ENCODE data around the gene ANKRD34B. TPM values are rescaled to one million over a fixed set of nuclear protein-coding genes. Genes with fewer than 3 reads are reported as not detected.

The ANKRD34B gene
- total RNA-seq, 4 donors from 2014 or later, result not detected

DNA sequence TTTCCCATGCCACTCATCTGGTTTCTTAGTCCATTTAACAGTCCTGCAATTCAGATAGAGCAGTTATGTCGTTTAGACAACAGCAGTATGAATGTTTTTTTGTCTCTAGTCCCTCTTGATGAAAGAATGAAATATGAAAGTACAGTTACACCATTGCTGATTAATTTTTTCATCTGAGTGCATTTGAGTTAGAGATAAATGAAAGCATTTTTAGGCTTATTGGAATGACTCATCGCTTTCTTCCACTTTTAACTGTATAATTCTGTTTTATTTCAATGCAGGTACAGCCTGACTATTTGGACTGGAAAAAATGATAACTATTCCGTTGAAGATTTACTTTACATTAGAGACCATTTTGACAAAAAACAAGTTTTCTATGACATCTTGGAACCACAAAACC lies 28.7 kb downstream of the ANKRD34B start:
- TF ChIP-seq, protein P1, sequence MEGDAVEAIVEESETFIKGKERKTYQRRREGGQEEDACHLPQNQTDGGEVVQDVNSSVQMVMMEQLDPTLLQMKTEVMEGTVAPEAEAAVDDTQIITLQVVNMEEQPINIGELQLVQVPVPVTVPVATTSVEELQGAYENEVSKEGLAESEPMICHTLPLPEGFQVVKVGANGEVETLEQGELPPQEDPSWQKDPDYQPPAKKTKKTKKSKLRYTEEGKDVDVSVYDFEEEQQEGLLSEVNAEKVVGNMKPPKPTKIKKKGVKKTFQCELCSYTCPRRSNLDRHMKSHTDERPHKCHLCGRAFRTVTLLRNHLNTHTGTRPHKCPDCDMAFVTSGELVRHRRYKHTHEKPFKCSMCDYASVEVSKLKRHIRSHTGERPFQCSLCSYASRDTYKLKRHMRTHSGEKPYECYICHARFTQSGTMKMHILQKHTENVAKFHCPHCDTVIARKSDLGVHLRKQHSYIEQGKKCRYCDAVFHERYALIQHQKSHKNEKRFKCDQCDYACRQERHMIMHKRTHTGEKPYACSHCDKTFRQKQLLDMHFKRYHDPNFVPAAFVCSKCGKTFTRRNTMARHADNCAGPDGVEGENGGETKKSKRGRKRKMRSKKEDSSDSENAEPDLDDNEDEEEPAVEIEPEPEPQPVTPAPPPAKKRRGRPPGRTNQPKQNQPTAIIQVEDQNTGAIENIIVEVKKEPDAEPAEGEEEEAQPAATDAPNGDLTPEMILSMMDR (IDR thresholded peaks at IDR 0.05; ENCODE audit: low read depth), result no peak

DNA sequence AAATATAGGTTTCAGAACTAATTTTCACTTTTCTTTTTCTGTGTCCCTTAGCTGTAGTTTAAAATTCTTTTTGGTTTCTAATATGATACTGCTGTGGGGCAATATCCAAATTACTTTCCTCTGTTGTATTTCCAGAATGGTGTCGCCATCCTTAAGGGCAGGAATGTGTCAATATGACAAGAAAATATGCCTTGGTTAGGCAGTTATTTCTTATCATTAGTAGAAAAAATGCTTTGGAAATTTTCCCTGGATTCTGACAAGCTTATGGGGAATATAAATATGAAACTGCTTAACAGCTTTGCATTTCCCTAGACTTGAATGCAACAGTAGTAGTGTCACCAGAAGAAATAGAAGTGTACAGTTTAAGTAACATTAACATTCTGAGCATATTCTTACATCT lies 29.4 kb downstream of the ANKRD34B start:
- TF ChIP-seq, protein P1 (IDR thresholded peaks at IDR 0.05; ENCODE audit: low read depth), result no peak

DNA sequence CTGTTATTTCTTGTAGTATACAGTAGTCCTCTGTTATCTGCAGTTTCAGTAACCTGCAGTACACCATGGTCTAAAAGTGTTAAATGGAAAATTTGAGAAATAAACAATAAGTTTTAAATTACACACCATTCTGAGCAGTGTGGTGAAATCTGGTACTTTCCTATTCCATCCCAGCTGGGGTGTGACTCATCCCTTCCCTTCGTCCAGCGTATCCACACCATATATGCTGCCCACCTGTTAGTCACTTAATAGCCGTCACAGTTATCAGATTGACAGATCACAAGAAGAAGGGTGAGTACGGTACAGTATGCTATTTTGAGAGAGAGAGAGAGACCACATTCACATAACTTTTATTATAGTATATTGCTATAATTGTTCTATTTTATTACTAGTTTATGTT lies 53.3 kb downstream of the ANKRD34B start:
- TF ChIP-seq, protein P1 (IDR thresholded peaks at IDR 0.05; ENCODE audit: low read depth), result no peak

DNA sequence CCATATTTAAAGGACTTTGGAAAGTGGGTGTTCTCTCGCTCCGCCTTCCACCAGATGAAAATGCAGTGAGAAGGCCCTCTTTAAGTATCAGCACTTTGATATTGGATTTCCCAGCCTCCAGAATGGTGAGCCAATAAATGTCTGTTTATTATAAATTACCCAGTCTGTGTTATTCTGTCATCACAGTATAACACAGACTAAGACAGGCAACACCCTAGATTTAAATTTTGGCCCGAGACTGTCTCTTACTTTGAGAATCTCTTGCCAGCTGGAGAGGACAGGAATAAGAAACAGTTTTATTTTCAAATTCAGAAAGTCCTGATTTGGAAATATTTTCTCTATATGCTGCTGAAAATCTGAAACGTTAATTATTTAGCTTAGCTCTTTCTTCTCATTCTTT lies 60.7 kb downstream of the ANKRD34B start:
- TF ChIP-seq, protein P1 (IDR thresholded peaks at IDR 0.05; ENCODE audit: low read depth), result no peak

DNA sequence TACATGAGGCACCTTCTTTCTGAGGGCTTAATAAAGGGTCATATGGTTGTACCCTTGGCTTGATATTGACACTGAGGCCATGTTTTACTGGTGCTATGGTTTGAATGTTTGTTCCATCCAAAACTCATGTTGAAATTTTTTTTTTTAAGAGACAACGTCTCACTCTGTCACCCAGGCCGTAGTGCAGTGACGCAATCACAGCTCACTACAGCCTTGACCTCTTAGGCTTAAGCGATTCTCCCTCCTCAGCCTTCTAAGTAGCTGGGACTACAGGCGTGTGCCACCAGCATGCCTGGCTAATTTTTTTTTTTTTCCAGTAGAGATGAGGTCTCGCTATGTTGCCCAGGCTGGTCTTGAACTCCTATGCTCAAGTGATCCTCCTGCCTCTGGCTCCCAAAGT lies 61.2 kb downstream of the ANKRD34B start:
- TF ChIP-seq, protein P1 (IDR thresholded peaks at IDR 0.05; ENCODE audit: low read depth), result no peak

DNA sequence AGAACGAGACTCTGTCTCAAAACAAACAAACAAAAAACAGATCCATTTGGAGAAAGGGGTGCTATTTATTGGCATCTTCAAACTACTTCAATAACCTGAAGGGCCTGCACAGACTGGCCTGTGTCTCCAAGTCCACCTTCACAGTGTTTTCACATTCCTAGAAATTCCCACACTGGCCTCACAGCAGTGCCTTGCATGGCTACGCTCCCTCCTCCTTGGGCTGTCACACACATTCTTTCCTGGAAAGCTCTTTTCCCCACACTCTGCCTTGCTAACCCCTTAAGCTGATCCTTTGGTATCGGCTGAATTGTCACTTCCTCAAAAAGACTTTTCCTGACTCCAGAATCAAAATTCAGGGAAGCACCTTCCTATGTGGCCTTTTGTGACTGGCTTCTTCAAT lies 62.4 kb downstream of the ANKRD34B start:
- TF ChIP-seq, protein P1 (IDR thresholded peaks at IDR 0.05; ENCODE audit: low read depth), result no peak

Small RNAs within 50 kb of the gene (small RNA-seq; reads per million reads assigned to genes)
- not detected for gene DBIP2

Other genes starting within 250 kb of the ANKRD34B start
- gene ZFYVE16, start 162.2 kb downstream of the ANKRD34B start, total RNA-seq, result 10 to 100 TPM; 37.7 to 53.6 (median 47.4) TPM
- 1 to 10 TPM; 3.3 to 4.8 (median 3.7) TPM for gene FAM151B, start 82.2 kb downstream of the ANKRD34B start, total RNA-seq
- gene MSH3, start 84.4 kb upstream of the ANKRD34B start, total RNA-seq, result 10 to 100 TPM; 17.5 to 24.4 (median 21.2) TPM
- 10 to 100 TPM; 13.9 to 18.6 (median 16.2) TPM for gene DHFR, start 84.7 kb upstream of the ANKRD34B start, total RNA-seq

Measured in subcutaneous adipose tissue (tissue), 4 donors.